Endothelial cell of umbilical vein (primary cell): Measurements from ENCODE around the gene MYO7B. TPM values are rescaled to one million over a fixed set of nuclear protein-coding genes. Genes with fewer than 3 reads are reported as not detected.

Source experiments
- BruUV-seq: library from RNA; stranded (reverse); fragments of 400-500 nt; replicated peaks from 2 replicates; lab custom pipeline; 2021; lab: Mats Ljungman, UMichigan
- CTCF ChIA-PET: fragments of 300-600, 350-600 bp; sonication (Branson Sonifier 250); formaldehyde crosslinking; loops from one replicate; lab custom pipeline; 2021; ENCODE audit warnings: antibody characterized with exemption, inconsistent platforms; lab: Charles Lee
- POLR2A ChIA-PET: fragments of 300-600, 350-600 bp; sonication (Branson Sonifier 250); formaldehyde crosslinking; loops from one replicate; lab custom pipeline; 2021; ENCODE audit warnings: antibody characterized with exemption, inconsistent platforms; lab: Charles Lee
- DNase-seq: peaks from one replicate; pipeline ENCODE4 v3.0.0-alpha.2; 2011; ENCODE audit warnings: low read depth, low spot score
- FAIRE-seq: peaks from 2 replicates; lab custom pipeline; 2011; peaks lifted over from hg19 to GRCh38; lab: Jason Lieb, UNC
- H2AFZ ChIP-seq: 2 replicates; pipeline ENCODE4 v1.6.0; 2012; ENCODE audit warnings: low read depth, low read length, control low read depth, inconsistent platforms
- H3K27ac ChIP-seq: 2 replicates; pipeline ENCODE4 v1.5.1; 2011; ENCODE audit warnings: low read depth, mild to moderate bottlenecking, control low read depth, low read length, moderate library complexity; ENCODE audit not compliant: insufficient read depth
- H3K27me3 ChIP-seq, 2 experiments: 2 replicates each; pipeline versions ENCODE4 v1.6.0 to v1.6.1; 2011; ENCODE audit warnings: low read length in 2 of 2, mixed read lengths in 1 of 2; ENCODE audit not compliant: control insufficient read depth in 2 of 2, insufficient read depth in 2 of 2
- H3K36me3 ChIP-seq, 2 experiments: 2 replicates in 1 of 2; 3 replicates in 1 of 2; pipeline ENCODE4 v1.5.1; 2011; ENCODE audit warnings: low read length in 2 of 2, mild to moderate bottlenecking in 1 of 2, moderate library complexity in 1 of 2; ENCODE audit not compliant: control insufficient read depth in 2 of 2, insufficient read depth in 2 of 2; ENCODE audit errors: extremely low read depth in 1 of 2
- H3K4me1 ChIP-seq: 3 replicates; pipeline ENCODE4 v1.5.1; 2011; ENCODE audit warnings: mild to moderate bottlenecking, low read length; ENCODE audit not compliant: control insufficient read depth, insufficient read depth; ENCODE audit errors: extremely low read depth
- H3K4me2 ChIP-seq: 2 replicates; pipeline ENCODE4 v1.6.1; 2011; ENCODE audit warnings: low read length, control low read depth, mixed read lengths; ENCODE audit not compliant: insufficient read depth
- H3K4me3 ChIP-seq, 3 experiments: fragments of 200-600 bp in 1 of 3; sonication (generic), shearing (Covaris generic) in 1 of 3; replicated peaks in 1 of 3; 2 replicates each; pipeline ENCODE4 v1.5.1; 2011 to 2016; ENCODE audit warnings: control low read depth in 3 of 3, low read length in 3 of 3, mild to moderate bottlenecking in 2 of 3, inconsistent platforms in 1 of 3, low read depth in 1 of 3, moderate library complexity in 1 of 3; ENCODE audit not compliant: insufficient read depth in 1 of 3
- H3K79me2 ChIP-seq: 2 replicates; pipeline ENCODE4 v1.6.0; 2012; ENCODE audit warnings: low read length, inconsistent platforms; ENCODE audit not compliant: control insufficient read depth, insufficient read depth
- H3K9ac ChIP-seq: replicated peaks from 2 replicates; pipeline ENCODE3; 2011; ENCODE audit warnings: low read length, control low read depth; ENCODE audit not compliant: insufficient read depth; ENCODE audit errors: extremely low read depth
- H3K9me1 ChIP-seq: replicated peaks from 3 replicates; pipeline ENCODE4 v1.6.0; 2011; ENCODE audit warnings: mild to moderate bottlenecking, low read length; ENCODE audit not compliant: control insufficient read depth, insufficient read depth; ENCODE audit errors: extremely low read depth
- H3K9me3 ChIP-seq: replicated peaks from 2 replicates; pipeline ENCODE4 v1.5.1; 2012; ENCODE audit warnings: low read length, inconsistent platforms; ENCODE audit not compliant: control insufficient read depth, insufficient read depth
- H4K20me1 ChIP-seq: replicated peaks from 2 replicates; pipeline ENCODE3; 2011; ENCODE audit warnings: mild to moderate bottlenecking, low read length; ENCODE audit not compliant: control insufficient read depth, insufficient read depth; ENCODE audit errors: extremely low read depth
- EZH2 ChIP-seq: IDR thresholded peaks from 2 replicates; pipeline ENCODE4 v1.6.1; 2012; ENCODE audit warnings: borderline replicate concordance, low read depth, mild to moderate bottlenecking, moderate library complexity, low read length, inconsistent platforms; ENCODE audit not compliant: severe bottlenecking
- FOS ChIP-seq: IDR thresholded peaks from 2 replicates; pipeline ENCODE4 v1.6.1; 2011; ENCODE audit warnings: mild to moderate bottlenecking, low read length, moderate library complexity, borderline replicate concordance; ENCODE audit not compliant: insufficient read depth
- GATA2 ChIP-seq: IDR thresholded peaks from 2 replicates; pipeline ENCODE4 v1.7.0; 2011; ENCODE audit warnings: low read depth, mild to moderate bottlenecking, moderate library complexity, mixed read lengths, low read length; ENCODE audit not compliant: insufficient read length, insufficient read depth
- JUN ChIP-seq: IDR thresholded peaks from 2 replicates; pipeline ENCODE4 v1.6.1; 2011; ENCODE audit warnings: borderline replicate concordance, low read depth; ENCODE audit not compliant: insufficient read length, insufficient read depth
- MYC ChIP-seq: IDR thresholded peaks from one replicate; pipeline ENCODE4 v1.6.1; 2011; ENCODE audit warnings: mild to moderate bottlenecking, low read depth, low read length
- POLR2A ChIP-seq: IDR thresholded peaks from 2 replicates; pipeline ENCODE4 v1.6.1; 2012; ENCODE audit warnings: low read depth, mild to moderate bottlenecking, control low read depth, low read length
- POLR2AphosphoS5 ChIP-seq: IDR thresholded peaks from 2 replicates; pipeline ENCODE4 v1.6.1; 2012; ENCODE audit warnings: low read depth, mild to moderate bottlenecking, control low read depth, low read length, moderate library complexity; ENCODE audit not compliant: insufficient read depth
- dilution Hi-C: fragments of 300-500 bp; cut with MboI; formaldehyde crosslinking; loops from one replicate; pipeline ENCODE4 v1.15.0; 2019; ENCODE audit warnings: low sequenced_read_pairs; ENCODE audit not compliant: extremely low pct_ligation_motif_present
- intact Hi-C: fragments of 100-400 bp; cut with micrococcal nuclease; formaldehyde crosslinking; loops from one replicate; pipeline ENCODE4 v1.10.0; 2022
- polyA plus RNA-seq, 4 experiments: library from polyadenylated mRNA; depleted of rRNA in 3 of 4; stranded (reverse) in 3 of 4; unstranded in 1 of 4; fragments of >200 nt; gene quantifications; 2 replicates each; pipeline versions ENCODE4 v1.2.1 to v1.2.3, GENCODE V29; 2011 to 2012; ENCODE audit warnings: missing spikeins in 1 of 4
- total RNA-seq: library from RNA; stranded (reverse); gene quantifications from 2 replicates; pipeline ENCODE4 v1.2.3, GENCODE V29; 2021
- TF ChIP-seq, protein P1 (sequence below): IDR thresholded peaks from 2 replicates; pipeline ENCODE4 v1.6.1; 2011; ENCODE audit not compliant: insufficient read depth, insufficient read length
- TF ChIP-seq, protein P2 (sequence below), 2 donors: IDR thresholded peaks; 1 replicate in 1 of 2; 2 replicates in 1 of 2; pipeline ENCODE4 v1.5.1; 2011; ENCODE audit warnings: low read length in 2 of 2, mild to moderate bottlenecking in 2 of 2, moderate library complexity in 2 of 2, control low read depth in 1 of 2, inconsistent platforms in 1 of 2, low read depth in 1 of 2; ENCODE audit not compliant: insufficient read depth in 1 of 2; ENCODE audit errors: extremely low read depth in 1 of 2

The MYO7B gene
- total and polyA plus RNA-seq, 2 donors (not counting 3 experiments of a cell fraction or from before 2014, with no cell fraction given): 0.17 TPM; not detected in 1

DNA sequence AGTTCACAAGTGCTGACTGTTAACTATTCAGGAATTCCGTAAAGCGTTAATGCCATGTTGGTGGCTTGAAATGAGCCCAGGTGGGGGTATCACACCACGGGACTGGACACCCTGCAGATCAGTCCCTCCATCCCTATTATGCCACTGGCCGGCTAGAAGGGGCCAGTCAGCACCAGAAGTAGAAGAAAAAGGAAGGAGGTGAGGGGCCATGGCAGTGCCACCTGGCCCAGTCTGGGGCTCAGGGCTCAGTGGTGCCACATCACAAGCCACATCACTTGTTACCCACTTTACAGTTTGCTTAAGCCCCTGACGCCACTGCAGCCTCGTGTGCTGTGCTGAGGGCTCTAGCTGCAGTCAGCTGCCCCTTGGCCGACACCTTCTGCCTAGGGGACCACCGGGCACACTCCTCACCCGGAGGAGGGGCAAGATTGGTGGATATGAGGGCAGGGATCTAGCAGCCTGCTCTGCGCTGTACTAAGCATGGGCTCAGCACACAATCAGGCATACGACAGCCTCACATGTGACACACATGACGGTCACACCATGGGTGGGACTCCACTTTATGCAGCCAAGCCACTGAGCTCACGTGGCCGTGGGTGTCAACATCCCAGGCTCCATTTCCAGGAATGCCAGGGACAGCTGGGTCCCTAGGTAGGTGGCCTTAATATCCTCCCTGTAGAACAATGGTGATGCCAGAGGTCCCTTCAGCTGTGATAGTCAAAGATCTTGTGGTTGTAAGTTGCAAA lies 136.2 kb downstream of the MYO7B start:
- Histone ChIP-seq H3K36me3 (no peaks in the 10 kb centered on the region), H3K9me1 (no peaks in the 10 kb centered on the region), H3K27ac (no peak overlapping the region), H3K9me3 (no peaks in the 10 kb centered on the region), H3K4me3 (no peak overlapping the region), H4K20me1 (no peaks in the 10 kb centered on the region), H3K79me2 (no peaks in the 10 kb centered on the region), H2AFZ (no peak overlapping the region), H3K9ac (no peak overlapping the region), H3K27me3 (no peaks in the 10 kb centered on the region), H3K4me2 (no peak overlapping the region), H3K4me1 (peaks cover 18% of the 10 kb centered on the region)
- CTCF ChIA-PET: interaction anchor here (1.2 to 1.7 kb wide), 2 partner anchors 8 to 24 kb away, joined by 3 to 9 read pairs; no protein-coding TSS in a partner anchor
- TF ChIP-seq MYC (no peak), GATA2 (no peak), POLR2A (no peak), JUN (no peak), EZH2 (no peak), POLR2AphosphoS5 (no peak), FOS (no peak)
- TF ChIP-seq, protein P1, sequence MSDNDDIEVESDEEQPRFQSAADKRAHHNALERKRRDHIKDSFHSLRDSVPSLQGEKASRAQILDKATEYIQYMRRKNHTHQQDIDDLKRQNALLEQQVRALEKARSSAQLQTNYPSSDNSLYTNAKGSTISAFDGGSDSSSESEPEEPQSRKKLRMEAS: no peak
- TF ChIP-seq, protein P2, sequence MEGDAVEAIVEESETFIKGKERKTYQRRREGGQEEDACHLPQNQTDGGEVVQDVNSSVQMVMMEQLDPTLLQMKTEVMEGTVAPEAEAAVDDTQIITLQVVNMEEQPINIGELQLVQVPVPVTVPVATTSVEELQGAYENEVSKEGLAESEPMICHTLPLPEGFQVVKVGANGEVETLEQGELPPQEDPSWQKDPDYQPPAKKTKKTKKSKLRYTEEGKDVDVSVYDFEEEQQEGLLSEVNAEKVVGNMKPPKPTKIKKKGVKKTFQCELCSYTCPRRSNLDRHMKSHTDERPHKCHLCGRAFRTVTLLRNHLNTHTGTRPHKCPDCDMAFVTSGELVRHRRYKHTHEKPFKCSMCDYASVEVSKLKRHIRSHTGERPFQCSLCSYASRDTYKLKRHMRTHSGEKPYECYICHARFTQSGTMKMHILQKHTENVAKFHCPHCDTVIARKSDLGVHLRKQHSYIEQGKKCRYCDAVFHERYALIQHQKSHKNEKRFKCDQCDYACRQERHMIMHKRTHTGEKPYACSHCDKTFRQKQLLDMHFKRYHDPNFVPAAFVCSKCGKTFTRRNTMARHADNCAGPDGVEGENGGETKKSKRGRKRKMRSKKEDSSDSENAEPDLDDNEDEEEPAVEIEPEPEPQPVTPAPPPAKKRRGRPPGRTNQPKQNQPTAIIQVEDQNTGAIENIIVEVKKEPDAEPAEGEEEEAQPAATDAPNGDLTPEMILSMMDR (IDR thresholded peaks at IDR 0.05; ENCODE audit: extremely low read depth in 1 of 2, insufficient read depth in 1 of 2, low read depth in 1 of 2, low read length in 2 of 2): no peak
- intact Hi-C loops (loop anchor here (1.0 kb wide), 1 partner anchor 7 kb away; no protein-coding TSS in a partner anchor), dilution Hi-C loops (no loop called here)
- POLR2A ChIA-PET: no interaction called here
- DNase-seq: no peak
- BruUV-seq: no TSS peak
- no peak for FAIRE-seq
